ENCODE results near the gene C4BPA. TPM values are rescaled to one million over a fixed set of nuclear protein-coding genes. Genes with fewer than 3 reads are reported as not detected.

C4BPA gene
- total RNA-seq, 1 experiment from 2014 or later = not detected

GRCh38 chr1:207063014-207063413 is 41.0 kb upstream of the C4BPA start:
- no peak overlapping the region for H4K5ac ChIP-seq (ENCODE audit: insufficient read length, low read depth, low read length)
- H3K56ac ChIP-seq (ENCODE audit: insufficient read length, low read depth, low read length) = no peak overlapping the region
- no peak overlapping the region for H3K4me2 ChIP-seq (ENCODE audit: insufficient read depth, insufficient read length, low read length)
- Mint-ChIP-seq H3K27ac (peak overlapping the region in 1 of 3 experiments; percentile 23; a peak in 1 of 7 replicates), H3K27me3 (ENCODE audit: low read depth) (no peaks in the 10 kb centered on the region), H3K4me1 (peaks cover 4 to 8% of the 10 kb centered on the region in 2 experiments; a peak in 3 of 4 replicates), H3K36me3 (ENCODE audit: insufficient read depth in 1 of 3, low read depth in 3 of 3) (peaks cover 6 to 51% (median 29%) of the 10 kb centered on the region in 3 experiments), H3K9me3 (no peaks in the 10 kb centered on the region), H3K4me3 (no peak overlapping the region)
- no peak overlapping the region for H3T11ph ChIP-seq (ENCODE audit: low read length)
- H2BK12ac ChIP-seq (ENCODE audit: insufficient read length, low read depth, low read length) = no peak overlapping the region
- H4K91ac ChIP-seq (ENCODE audit: insufficient read length, low read depth, low read length) = no peak overlapping the region
- no peak overlapping the region for H2AFZ ChIP-seq (ENCODE audit: low read length)
- no peaks in the 10 kb centered on the region for H4K20me1 ChIP-seq (ENCODE audit: control insufficient read depth, insufficient read depth, insufficient read length)
- no peak overlapping the region for H3K9ac ChIP-seq (ENCODE audit: extremely low read depth, insufficient read length, low read length)
- H3K23ac ChIP-seq (ENCODE audit: insufficient read length, low read depth, low read length) = no peak overlapping the region
- H3K14ac ChIP-seq (ENCODE audit: insufficient read depth, low read length) = no peak overlapping the region
- no peaks in the 10 kb centered on the region for H3K23me2 ChIP-seq (ENCODE audit: insufficient read length, low read depth, low read length, poor library complexity, severe bottlenecking)
- H2BK15ac ChIP-seq (ENCODE audit: low read depth, low read length) = no peak overlapping the region
- no peak overlapping the region for H3K18ac ChIP-seq (ENCODE audit: insufficient read length, low read depth, low read length)
- H3K27me3 ChIP-seq (ENCODE audit: insufficient read depth, low read length) = no peaks in the 10 kb centered on the region
- no peak overlapping the region for H4K8ac ChIP-seq (replicated peaks; ENCODE audit: insufficient read length, low read depth, low read length)
- no peak for DNase-seq
- H3K9me3 ChIP-seq (ENCODE audit: control insufficient read depth, low read depth, low read length) = no peaks in the 10 kb centered on the region
- no peak overlapping the region for H2BK20ac ChIP-seq (ENCODE audit: low read depth, low read length, poor library complexity, severe bottlenecking)
- TF ChIP-seq, protein P1, sequence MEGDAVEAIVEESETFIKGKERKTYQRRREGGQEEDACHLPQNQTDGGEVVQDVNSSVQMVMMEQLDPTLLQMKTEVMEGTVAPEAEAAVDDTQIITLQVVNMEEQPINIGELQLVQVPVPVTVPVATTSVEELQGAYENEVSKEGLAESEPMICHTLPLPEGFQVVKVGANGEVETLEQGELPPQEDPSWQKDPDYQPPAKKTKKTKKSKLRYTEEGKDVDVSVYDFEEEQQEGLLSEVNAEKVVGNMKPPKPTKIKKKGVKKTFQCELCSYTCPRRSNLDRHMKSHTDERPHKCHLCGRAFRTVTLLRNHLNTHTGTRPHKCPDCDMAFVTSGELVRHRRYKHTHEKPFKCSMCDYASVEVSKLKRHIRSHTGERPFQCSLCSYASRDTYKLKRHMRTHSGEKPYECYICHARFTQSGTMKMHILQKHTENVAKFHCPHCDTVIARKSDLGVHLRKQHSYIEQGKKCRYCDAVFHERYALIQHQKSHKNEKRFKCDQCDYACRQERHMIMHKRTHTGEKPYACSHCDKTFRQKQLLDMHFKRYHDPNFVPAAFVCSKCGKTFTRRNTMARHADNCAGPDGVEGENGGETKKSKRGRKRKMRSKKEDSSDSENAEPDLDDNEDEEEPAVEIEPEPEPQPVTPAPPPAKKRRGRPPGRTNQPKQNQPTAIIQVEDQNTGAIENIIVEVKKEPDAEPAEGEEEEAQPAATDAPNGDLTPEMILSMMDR (conservative IDR thresholded peaks at IDR 0.05) = no peak
- H3K79me2 ChIP-seq (ENCODE audit: insufficient read depth, low read length) = no peaks in the 10 kb centered on the region
- H3K27ac ChIP-seq (ENCODE audit: insufficient read length, low read depth, low read length) = no peak overlapping the region
- no CpG with 5 or more reads among the region's 5 CpGs for WGBS (ENCODE audit: extremely low coverage, insufficient read length, low lambda C conversion rate)
- H2BK120ac ChIP-seq (ENCODE audit: low read depth, low read length, poor library complexity, severe bottlenecking) = no peak overlapping the region
- no peaks in the 10 kb centered on the region for H3K4me1 ChIP-seq (ENCODE audit: insufficient read depth, low read length)
- H2BK5ac ChIP-seq (ENCODE audit: insufficient read length, low read length) = no peak overlapping the region
- no peaks in the 10 kb centered on the region for H3K79me1 ChIP-seq (ENCODE audit: insufficient read depth, low read depth, low read length, poor library complexity, severe bottlenecking)
- H2AK5ac ChIP-seq (ENCODE audit: insufficient read length, low read length) = no peak overlapping the region
- no peak overlapping the region for H3K4ac ChIP-seq (ENCODE audit: low read depth, low read length)

Measured in H9 (cell line).